ENCODE data around the gene GRB10.

DNA sequence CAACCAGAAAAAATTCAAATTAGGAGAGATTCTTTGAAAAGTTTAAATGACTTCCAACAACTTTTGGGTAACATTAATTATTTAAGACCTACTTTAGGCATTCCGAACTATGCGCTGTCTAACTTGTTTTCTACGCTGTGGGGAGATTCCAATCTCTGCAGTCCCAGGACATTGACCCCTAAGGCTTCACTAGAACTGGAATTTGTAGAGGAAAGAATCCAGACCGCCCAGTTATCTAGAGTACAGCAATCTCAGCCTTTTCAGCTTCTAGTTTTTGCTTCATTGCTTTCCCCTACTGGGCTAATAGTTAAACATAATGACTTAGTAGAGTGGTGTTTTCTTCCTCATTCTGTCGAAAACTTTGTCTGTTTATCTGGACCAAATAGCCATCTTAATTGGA lies 202.6 kb downstream of the GRB10 start:
- TF ChIP-seq, protein P1, sequence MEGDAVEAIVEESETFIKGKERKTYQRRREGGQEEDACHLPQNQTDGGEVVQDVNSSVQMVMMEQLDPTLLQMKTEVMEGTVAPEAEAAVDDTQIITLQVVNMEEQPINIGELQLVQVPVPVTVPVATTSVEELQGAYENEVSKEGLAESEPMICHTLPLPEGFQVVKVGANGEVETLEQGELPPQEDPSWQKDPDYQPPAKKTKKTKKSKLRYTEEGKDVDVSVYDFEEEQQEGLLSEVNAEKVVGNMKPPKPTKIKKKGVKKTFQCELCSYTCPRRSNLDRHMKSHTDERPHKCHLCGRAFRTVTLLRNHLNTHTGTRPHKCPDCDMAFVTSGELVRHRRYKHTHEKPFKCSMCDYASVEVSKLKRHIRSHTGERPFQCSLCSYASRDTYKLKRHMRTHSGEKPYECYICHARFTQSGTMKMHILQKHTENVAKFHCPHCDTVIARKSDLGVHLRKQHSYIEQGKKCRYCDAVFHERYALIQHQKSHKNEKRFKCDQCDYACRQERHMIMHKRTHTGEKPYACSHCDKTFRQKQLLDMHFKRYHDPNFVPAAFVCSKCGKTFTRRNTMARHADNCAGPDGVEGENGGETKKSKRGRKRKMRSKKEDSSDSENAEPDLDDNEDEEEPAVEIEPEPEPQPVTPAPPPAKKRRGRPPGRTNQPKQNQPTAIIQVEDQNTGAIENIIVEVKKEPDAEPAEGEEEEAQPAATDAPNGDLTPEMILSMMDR (conservative IDR thresholded peaks at IDR 0.05; ENCODE audit: low read depth in 2 of 2) = no peak
- no peak for TF ChIP-seq EZH2 (IDR thresholded peaks at IDR 0.05; ENCODE audit: low read depth, unreplicated experiment)
- no peak for TF ChIP-seq POLR2AphosphoS5 (IDR thresholded peaks at IDR 0.05; ENCODE audit: low read depth)
- TF ChIP-seq, protein P2, sequence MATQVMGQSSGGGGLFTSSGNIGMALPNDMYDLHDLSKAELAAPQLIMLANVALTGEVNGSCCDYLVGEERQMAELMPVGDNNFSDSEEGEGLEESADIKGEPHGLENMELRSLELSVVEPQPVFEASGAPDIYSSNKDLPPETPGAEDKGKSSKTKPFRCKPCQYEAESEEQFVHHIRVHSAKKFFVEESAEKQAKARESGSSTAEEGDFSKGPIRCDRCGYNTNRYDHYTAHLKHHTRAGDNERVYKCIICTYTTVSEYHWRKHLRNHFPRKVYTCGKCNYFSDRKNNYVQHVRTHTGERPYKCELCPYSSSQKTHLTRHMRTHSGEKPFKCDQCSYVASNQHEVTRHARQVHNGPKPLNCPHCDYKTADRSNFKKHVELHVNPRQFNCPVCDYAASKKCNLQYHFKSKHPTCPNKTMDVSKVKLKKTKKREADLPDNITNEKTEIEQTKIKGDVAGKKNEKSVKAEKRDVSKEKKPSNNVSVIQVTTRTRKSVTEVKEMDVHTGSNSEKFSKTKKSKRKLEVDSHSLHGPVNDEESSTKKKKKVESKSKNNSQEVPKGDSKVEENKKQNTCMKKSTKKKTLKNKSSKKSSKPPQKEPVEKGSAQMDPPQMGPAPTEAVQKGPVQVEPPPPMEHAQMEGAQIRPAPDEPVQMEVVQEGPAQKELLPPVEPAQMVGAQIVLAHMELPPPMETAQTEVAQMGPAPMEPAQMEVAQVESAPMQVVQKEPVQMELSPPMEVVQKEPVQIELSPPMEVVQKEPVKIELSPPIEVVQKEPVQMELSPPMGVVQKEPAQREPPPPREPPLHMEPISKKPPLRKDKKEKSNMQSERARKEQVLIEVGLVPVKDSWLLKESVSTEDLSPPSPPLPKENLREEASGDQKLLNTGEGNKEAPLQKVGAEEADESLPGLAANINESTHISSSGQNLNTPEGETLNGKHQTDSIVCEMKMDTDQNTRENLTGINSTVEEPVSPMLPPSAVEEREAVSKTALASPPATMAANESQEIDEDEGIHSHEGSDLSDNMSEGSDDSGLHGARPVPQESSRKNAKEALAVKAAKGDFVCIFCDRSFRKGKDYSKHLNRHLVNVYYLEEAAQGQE (IDR thresholded peaks at IDR 0.05; ENCODE audit: unreplicated experiment) = no peak
- TF ChIP-seq CREB1 (CRISPR knock-in tag; IDR thresholded peaks at IDR 0.05; ENCODE audit: low read depth) = no peak
- no peak for TF ChIP-seq ZNF114 (CRISPR knock-in tag; IDR thresholded peaks at IDR 0.05)
- TF ChIP-seq EZH2phosphoT487 (IDR thresholded peaks at IDR 0.05; ENCODE audit: unreplicated experiment) = no peak
- TF ChIP-seq ZNF331 (CRISPR knock-in tag; IDR thresholded peaks at IDR 0.05; ENCODE audit: low read depth) = no peak
- TF ChIP-seq STAT1 (IDR thresholded peaks at IDR 0.05; ENCODE audit: unreplicated experiment) = no peak

Data from GM23338 (cell line).